Fibroblast of villous mesenchyme (primary cell): ENCODE measurements around the gene IFIT1B. TPM values are rescaled to one million over a fixed set of nuclear protein-coding genes. Genes with fewer than 3 reads are reported as not detected.
A peak's percentile ranks its signal among the peaks of the same experiment; 100 is the strongest.

Experiments
- DNase-seq: peaks from one replicate; pipeline ENCODE4 v3.0.0-alpha.2; 2010; ENCODE audit warnings: low read depth
- H3K4me3 ChIP-seq: 2 replicates; pipeline ENCODE4 v1.5.1; 2011; ENCODE audit warnings: low read depth, mild to moderate bottlenecking, low read length
- total RNA-seq: library from RNA; depleted of rRNA; stranded (reverse); fragments of >200 nt; gene quantifications from 2 replicates; pipeline ENCODE4 v1.2.3, GENCODE V29; 2012
- TF ChIP-seq, protein P1 (sequence below): IDR thresholded peaks from 2 replicates; pipeline ENCODE4 v1.5.1; 2012; ENCODE audit warnings: low read depth, mild to moderate bottlenecking, low read length; ENCODE audit not compliant: insufficient read depth

IFIT1B gene
- total RNA-seq, 1 donor, result under 0.01 TPM

DNA sequence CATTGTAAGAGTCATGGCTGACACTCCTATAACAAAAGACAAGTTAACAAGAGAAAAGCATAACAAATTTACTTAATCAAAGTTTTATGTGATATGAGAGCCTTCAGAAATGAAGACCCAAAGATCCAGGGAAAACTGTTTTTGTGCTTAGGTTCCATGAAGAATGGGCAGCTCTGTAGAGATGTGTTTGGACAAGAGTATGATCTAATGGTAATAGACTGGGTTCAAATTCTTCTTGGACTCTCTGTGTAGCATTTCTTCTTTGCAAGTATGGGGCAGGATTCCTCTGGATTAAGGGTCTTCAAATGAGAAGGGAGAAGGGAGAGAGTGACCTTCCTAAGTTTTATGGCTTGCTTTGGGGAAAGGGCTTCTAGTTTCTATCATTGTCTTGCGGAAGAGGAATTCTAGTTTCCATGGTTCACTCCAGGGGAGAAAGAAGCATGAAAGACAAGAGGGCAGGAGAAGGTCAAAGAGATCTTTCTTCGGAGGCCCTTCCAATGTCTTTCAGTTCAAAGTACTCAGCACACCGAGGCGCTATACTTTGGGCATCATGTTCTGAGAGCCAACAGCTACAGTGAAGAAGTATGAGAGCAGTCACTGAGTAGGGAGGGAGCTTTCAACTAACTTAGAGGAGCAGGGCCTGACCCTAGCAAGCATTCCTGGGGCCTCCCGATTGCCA lies 34.6 kb upstream of the IFIT1B start:
- DNase-seq, result no peak
- TF ChIP-seq, protein P1, sequence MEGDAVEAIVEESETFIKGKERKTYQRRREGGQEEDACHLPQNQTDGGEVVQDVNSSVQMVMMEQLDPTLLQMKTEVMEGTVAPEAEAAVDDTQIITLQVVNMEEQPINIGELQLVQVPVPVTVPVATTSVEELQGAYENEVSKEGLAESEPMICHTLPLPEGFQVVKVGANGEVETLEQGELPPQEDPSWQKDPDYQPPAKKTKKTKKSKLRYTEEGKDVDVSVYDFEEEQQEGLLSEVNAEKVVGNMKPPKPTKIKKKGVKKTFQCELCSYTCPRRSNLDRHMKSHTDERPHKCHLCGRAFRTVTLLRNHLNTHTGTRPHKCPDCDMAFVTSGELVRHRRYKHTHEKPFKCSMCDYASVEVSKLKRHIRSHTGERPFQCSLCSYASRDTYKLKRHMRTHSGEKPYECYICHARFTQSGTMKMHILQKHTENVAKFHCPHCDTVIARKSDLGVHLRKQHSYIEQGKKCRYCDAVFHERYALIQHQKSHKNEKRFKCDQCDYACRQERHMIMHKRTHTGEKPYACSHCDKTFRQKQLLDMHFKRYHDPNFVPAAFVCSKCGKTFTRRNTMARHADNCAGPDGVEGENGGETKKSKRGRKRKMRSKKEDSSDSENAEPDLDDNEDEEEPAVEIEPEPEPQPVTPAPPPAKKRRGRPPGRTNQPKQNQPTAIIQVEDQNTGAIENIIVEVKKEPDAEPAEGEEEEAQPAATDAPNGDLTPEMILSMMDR, result no peak
- no peak overlapping the region for H3K4me3 ChIP-seq

DNA sequence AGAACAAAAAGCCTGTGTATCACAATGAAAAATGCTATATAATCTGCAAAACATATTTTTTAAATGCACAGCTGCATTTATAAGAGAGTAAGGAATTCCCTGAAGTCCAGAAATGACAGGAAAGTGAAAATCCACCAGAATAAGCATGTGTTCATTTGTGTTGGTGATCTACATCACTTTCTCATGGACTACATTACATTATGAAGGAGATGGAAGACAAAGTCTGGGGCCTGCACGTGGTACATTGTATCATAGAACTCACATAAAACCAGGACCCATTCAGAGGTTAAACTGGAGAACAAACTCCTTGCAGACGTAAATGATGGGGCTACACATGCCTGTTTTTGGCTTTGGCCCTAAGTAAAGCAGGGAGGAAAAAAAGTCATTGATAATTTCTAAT lies 33.7 kb upstream of the IFIT1B start:
- H3K4me3 ChIP-seq, result no peak overlapping the region
- TF ChIP-seq, protein P1, result no peak
- no peak for DNase-seq

DNA sequence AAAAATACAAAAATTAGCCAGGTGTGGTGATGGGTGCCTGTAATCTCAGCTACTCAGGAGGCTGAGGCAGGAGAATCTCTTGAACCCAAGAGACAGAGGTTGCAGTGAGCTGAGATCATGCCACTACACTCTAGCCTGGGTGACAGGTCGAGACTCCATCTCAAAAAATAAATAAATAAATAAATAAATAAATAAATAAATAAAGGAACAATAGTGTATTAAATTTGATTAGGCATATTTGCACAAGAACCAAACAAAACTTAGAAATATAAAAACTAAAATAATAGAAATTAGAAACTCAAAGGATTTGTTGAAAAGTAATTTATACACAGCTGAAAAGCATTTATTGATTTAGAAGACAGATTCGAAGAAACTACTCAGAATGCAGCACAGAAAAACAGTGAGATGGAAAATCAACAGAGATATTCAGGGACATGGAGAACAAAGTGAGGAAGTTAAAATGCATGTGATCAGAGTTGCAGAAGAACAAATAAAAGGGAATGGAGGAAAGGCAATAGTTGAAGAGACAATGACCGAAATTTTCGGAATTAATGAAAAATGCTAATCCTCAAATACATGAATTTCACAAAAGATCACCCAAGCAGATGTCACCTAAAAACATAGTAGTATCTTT lies 32.4 kb upstream of the IFIT1B start:
- H3K4me3 ChIP-seq, result no peak overlapping the region
- TF ChIP-seq, protein P1, result no peak
- DNase-seq, result no peak

DNA sequence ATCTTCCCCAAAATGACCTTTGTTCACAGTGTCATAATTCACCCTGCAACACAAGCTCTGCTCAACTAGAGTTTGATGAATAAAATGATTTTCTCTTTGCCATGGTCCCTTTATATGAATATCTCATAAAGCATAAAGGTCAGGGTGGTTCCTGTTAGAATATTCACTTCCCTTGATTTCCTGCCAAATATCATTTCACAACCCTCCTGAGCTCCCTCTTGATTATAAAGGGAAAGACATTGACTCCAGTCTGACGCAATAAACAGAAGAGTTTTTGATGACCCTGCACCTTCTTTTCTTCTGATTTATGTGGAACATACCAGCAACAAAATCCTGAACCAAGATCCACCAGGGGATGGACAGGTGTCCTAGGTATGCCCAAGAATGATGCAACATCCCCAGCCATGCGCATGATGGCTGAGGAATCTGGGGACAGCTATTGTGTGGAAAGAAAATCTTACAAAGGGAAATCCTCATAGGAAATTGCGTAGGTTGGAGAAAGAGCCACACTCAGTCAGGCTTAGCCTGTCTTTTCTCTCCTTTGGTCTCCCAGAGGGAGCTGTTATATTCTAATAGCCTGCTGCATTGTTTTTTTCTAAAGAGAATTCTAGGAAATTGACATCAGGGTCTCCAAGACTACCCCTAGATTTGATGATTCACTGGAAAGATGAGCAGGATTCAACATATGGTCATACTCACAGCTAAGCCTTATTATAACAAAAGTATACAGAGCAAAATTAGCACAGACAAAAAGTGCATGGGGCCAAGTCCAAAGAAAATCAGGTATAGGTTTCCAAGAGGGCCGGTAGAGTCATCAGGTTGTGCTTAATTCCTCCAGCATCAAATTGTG lies 31.2 kb upstream of the IFIT1B start:
- TF ChIP-seq, protein P1, result no peak
- no peak overlapping the region for H3K4me3 ChIP-seq
- DNase-seq, result peak; percentile 87

DNA sequence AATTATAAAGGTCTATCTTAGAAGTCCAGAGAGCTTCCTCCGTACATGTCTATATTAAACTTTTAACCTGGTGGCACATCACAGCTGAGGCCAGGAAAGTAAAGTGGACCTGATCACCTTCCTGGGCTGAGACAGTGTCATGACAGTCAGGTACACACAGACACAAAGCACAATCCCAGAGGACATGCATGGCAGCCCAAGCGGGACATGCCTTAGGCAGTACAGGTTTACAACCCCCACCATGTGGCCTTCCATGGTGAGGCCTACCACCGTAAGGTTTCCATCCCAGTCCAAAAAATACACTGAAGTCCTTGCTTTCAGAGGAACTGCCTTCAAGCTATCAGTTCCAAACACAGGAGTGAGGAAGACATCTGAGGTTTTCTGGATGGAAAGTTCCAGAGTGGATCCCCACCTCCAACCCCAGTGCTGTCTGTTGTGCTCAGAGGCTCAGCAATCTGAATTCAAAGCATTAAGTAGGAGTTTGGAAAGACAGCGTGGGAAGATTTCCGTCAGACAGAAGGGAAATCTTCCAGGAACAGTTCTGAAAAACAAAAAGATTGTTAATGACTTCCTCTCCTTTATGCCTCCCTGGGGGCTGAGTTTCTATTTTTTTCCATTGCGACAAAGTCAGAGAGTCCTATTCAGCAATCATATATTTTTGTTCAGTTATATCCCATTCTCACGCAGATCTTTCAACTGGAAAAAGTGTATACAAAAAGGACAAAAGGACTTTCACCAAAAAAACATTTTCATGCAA lies 30.0 kb upstream of the IFIT1B start:
- DNase-seq, result peak; percentile 35
- no peak overlapping the region for H3K4me3 ChIP-seq
- TF ChIP-seq, protein P1, result no peak

DNA sequence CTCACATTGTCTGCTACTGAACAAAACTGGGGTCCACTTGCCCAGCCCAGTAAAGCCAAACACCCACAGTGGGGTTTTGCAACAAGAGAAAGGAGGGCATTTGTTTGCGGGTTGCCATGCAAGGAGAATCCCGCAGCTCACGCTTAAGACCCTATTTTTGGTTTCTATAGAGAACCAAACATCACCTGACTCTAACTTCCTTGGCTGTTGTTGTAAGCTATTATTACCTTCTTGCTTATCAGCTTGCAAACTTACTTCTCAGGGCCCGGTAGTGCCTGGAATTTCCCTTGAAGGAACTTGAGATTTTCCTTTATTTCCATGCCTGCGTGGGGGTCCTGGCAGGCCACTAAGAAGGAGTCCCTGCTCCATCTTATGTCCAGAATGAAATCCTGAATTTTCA lies 29.4 kb upstream of the IFIT1B start:
- H3K4me3 ChIP-seq, result no peak overlapping the region
- DNase-seq, result no peak
- TF ChIP-seq, protein P1, result no peak
